HG03521 (cell line): Measurements from ENCODE around the gene TCOF1.

Experiments used
- ATAC-seq: cut with Tn5 transposase; IDR thresholded peaks from one replicate; pipeline ENCODE4 v1.9.1; 2021; ENCODE audit warnings: mild to moderate bottlenecking, moderate library complexity; ENCODE audit not compliant: unreplicated experiment

The TCOF1 gene

DNA sequence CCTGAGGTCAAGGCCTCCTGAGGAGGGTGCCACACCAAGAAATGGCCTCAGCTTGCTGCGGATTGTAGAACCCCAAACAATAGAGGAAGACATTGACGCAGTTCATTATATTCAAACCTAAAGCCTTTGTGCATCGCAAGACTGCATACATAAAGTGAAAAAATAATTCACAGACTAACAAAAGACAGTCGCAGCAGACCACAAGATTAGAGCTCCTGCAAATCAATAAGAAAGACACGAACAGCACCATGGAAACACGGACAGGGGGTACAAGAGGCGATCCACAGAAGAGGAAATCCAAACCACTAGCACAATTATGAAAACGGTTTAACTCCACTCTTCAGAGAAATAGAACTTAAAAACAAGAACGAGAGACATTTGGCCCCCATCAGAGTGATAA is 10.0 kb upstream of the TCOF1 start:
- no peak for ATAC-seq

DNA sequence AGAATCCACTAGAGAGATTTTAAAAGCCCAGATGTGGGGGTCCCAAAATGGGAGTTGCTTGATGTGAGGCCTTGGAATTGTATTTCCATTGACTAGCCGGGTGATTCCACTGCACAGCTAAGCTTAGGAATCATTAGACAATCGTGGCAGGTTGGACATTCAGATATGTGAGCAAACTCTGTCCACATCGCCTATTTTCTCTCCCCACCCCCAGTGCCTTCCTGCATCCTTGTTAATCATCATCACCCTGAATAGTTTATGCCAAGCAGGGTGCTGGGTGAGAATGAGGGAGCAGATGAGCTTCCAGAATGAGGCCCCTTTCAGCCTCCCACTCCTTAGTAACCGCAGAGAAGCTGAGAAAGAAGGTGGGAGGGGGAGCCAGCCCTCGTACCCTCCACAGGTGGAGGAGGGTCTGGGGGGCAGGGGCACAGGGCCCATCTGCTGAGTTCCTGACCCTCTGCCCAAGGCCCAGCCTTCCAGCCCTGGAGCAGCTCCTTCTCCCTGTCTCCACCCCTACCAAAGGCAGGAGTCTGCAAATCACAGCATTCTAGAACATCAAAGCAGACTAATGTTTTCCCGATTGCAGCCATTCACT is 7.7 kb upstream of the TCOF1 start:
- ATAC-seq: no peak

DNA sequence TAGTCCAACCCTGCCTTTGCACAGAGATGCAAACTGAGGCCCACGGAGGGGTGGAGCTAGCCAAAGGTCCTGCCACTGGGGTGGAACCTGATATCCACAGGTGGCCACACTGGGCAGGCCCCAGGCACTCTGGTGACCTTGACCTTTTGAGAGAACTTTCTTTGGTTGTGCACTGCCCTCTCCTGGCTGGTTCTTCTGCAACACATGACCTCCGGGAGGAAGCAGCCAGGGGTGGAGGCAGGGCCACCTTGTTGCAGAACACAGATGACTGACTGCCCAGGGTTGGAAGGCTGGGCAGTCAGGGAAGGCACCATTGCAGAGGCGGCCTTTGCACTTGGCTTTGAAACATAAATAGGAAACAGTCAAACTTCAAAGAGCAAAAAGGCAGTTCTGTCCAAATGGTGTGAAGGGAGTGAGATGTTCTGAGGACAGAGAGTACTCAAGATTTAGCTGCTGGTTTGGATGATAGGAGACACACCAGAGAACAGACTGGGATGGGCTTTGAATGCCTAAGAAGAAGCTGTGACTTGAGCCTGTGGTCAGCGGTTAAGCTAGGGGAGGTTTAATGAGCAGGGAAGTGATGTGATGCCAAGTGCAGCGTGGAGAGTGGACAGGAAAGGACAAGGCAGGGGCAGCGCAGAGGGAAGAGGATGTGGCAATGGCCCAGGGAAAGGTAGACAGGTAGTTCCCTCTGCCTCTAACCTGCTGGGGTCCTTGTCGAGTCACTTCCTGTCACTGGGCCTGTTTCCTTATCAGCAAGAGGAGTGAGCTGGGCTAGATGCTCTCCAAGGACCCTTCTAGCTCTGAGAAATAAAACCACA is 6.8 kb upstream of the TCOF1 start:
- peak; percentile 85 for ATAC-seq

DNA sequence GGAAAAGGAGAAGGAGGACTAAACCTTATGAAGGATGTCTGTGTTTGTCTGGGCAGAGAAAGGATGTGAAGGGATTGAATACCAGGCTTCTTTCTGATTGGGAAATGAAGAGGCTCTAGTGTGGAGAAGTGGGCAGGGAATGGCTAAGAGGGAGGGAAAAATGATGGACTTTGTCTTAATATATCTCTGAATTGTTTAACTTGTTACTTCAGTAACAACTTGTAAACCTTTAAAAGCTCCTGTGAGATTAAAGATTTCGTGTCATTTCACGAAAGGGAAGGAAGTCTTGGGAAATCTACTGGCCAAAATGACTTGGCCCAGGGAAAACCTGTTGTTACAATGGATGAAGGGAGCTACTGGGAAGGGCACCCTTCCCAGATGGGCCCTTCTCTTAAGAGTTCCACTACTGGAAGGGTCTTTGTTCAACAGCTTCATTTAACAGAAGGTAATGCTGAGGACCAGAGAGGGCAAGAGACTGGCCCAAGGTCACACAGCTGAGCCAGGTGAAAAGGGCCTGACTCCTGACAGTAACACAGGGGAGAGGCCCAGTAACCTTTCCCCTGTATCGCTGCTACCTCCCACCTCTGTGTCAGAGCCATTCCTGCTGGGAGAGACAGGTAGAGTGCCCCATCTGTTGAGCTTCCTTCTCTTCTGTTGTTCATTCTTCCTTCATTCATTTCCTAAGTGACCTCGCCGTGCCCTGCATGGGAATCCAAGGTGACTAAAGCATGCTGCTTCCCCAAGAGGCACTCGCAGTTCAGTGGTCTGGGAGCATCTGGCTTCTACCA is 5.1 kb upstream of the TCOF1 start:
- no peak for ATAC-seq

DNA sequence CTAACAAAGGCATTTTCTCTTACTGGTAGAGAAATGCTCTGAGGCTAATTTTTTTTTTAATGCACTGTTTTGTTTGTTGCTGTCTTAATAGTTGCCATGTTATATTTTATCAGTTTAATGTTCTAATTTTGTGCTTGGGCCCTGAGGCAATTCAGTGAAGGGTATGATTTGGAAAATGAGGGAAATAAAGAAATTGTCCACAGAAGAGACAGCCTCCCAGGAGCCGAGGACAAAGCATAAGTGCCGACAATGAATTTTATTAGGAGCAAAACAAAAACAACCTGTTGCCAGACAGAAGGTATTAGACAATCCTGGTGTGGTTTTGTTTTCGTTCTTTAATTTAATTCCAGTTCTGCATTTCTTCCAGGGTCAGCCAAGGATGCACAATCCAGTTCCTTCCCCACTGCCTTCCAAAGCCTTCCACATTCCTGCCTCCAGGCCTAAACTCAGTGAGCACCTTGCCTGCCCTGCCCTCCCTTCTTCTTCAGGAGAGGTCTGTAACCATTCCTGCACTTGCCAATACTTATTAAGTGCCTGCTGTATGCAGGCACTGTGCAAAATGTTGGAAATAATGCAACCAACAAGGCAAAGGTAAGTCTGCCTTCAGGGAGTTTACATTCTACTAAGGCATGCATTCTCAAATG is 4.3 kb upstream of the TCOF1 start:
- ATAC-seq: no peak

DNA sequence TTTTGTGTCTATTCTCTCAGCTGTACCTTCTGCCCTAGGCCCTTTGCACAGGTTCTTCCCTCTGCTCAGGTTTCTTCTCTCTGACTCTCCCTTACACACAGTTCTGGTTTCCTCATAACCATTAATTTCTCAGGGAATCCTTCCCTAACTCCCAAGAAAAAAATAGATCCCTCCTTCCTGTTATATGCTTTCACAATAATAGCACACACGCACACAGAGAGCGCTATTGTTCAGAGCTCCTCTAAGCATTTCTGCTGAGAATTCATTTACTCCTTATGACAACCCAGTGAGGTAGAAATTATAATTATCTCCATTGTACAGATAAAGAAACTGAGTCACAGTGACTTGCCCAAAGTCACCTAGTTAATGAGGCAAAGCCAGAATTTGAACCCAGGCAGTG is 1.7 kb upstream of the TCOF1 start:
- ATAC-seq: no peak

DNA sequence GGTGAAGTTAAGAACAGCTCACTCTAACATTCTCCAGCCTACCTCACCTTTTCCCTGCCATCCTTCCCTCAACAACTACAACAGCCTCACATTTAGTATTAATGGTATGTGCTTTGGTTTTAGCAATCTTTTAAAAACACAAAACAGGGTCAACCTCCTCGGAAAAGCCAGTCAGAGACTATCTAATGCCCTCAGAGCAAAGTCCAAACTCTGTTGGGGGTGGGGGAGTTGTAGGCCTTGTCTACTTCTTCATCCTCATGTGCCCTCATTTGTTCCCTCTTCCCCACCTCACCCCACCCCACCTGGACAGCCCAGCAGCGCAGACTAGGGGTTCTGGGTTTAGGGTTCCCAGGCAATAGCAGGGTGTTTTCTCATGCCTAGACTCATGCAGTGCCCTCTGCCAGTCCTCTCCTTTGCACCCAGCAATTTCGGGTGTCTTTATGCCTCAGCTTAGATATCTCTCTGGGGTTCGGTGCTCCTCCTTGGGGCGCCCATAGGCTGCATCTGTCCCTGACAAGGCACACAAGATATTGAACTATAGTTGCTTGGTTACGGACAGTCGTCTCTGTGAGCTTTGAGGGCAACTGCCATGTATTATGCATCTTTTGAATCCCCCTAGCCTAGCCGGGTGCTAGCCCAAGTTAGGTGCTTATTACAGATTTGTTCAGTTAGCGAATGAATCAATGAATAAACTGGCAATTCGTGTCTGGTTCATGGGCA is 762 bp upstream of the TCOF1 start:
- ATAC-seq: no peak

DNA sequence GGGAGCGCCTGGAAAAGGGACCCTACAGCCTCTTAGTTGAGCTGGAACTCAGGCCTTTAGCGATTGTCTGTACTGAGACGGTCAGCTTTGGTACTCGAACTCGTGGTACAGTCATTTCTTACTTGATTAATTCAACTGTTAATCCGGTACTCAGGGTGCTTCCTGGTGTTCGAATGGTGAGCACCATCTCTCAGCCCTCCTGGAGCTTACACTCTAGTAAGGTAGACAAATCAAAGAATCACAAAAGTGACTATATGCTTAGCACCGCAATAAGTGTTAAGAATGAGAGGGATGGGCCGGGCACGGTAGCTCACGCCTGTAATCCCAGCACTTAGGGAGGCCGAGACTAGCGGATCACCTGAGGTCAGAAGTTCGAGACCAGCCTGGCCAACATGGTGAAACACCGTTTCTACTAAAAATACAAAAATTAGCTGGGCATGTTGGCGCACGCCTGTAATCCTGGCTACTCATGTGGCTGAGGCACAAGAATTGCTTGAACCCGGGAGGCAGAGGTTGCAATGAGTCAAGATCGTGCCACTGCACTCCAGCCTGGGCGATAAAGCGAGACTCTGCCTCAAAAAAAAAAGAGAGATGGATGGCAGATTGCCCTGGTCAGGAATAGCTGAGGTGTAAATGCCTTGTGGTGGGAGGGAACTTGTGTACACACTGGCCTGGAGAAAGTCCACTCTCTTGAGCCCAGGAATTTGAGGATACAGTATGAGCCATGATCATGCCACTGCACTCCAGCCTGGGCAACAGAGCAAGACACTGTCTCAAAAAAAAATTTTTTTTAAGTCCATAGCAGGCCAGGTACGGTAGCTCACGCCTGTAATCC is 981 bp downstream of the TCOF1 start:
- no peak for ATAC-seq

DNA sequence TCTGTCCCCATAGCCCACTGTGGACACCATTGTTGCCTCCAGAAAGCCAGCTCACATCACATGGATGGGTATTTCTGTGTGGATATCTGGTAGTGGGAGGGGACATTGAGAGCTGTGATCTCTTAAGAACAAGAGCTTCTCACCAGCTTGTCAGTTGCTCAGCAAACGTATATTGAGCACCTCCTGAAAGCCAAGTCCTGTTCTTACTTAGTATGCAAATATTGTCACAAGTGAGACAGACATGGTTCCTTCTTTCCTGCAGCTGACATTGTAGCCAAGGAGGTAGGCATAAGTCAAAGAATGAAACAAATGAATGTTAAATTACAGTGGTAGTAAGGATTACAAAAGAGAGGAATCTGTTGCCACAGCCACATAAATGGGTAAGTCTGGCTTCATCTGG is 3.8 kb downstream of the TCOF1 start:
- no peak for ATAC-seq

DNA sequence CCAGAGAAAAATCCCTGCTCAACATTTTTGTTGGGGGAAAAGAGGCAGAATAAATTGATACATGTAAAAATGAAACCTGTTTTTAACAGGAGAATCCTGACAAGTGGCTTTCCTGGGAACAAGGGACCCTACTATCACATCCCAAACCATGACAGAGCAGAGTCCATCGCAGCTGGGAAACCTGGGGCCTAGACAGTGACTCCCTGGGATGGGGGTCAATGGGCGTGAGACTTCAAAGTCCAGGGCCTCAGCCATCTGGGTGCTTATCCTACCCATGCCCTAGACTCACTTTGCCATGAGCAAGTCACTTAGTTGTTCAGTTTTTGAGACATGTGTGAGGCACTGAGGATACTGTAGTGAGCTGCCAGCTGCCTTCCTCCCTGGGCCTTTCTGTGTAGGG is 5.7 kb downstream of the TCOF1 start:
- ATAC-seq: no peak

DNA sequence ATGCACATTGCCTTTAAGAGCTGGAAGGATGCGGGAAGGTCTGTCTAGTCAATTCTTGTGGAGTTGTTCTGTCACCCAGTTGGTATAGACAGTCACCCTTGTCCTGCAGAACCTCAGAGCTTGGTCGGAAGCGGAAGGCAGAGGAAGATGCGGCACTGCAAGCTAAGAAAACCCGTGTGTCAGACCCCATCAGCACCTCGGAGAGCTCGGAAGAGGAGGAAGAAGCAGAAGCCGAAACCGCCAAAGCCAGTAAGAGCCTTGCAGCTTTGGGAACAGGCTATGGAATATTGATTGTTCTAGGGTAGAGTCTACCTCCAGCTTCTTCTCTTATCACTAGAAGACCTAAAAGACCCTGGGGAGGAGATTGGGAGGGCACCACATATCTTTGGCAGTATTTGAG is 6.5 kb downstream of the TCOF1 start:
- ATAC-seq: no peak

DNA sequence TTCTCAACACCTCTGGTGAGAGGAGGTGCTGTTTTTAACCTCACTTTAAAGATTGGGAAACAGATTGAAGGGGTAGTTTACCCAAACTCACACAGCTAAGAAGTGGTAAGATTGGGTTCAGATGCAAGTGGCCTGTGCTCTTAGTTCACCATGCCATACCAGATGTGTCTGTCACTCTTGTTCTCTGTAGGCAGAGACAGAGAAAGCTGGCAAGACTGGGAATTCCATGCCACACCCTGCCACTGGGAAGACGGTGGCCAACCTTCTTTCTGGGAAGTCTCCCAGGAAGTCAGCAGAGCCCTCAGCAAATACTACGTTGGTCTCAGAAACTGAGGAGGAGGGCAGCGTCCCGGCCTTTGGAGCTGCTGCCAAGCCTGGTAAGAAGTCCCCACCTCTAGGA is 11.0 kb downstream of the TCOF1 start:
- ATAC-seq: no peak

DNA sequence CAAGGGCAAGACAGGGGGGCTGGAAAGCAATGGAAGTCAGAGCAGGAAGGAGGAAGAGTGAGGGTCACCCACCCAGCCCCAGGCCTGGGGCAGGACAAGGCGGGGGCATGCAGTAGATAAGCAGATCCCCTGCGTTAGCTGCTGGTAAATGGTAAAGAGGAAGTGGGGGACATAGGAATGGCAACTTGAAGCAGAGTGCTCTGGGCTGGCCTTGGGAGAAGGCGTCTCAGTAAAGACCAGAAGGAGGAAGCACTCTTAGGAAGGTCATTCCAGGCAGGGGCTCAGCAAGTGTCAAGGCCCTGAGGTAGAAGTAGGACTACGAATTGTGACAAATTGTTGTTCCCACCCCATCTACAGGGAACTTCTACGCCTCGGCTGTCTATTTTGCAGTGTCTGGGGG is 15.1 kb downstream of the TCOF1 start:
- ATAC-seq: no peak

DNA sequence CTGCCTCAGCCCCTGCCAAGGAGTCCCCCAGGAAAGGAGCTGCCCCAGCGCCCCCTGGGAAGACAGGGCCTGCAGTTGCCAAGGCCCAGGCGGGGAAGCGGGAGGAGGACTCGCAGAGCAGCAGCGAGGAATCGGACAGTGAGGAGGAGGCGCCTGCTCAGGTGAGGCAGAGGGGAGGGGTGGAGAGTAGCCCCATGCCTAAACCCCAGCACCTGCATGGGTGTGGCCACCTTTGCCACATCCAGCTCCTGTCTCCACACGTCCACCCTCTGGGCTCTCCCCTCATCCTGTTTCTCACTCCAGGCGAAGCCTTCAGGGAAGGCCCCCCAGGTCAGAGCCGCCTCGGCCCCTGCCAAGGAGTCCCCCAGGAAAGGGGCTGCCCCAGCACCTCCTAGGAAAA is 17.2 kb downstream of the TCOF1 start:
- no peak for ATAC-seq

DNA sequence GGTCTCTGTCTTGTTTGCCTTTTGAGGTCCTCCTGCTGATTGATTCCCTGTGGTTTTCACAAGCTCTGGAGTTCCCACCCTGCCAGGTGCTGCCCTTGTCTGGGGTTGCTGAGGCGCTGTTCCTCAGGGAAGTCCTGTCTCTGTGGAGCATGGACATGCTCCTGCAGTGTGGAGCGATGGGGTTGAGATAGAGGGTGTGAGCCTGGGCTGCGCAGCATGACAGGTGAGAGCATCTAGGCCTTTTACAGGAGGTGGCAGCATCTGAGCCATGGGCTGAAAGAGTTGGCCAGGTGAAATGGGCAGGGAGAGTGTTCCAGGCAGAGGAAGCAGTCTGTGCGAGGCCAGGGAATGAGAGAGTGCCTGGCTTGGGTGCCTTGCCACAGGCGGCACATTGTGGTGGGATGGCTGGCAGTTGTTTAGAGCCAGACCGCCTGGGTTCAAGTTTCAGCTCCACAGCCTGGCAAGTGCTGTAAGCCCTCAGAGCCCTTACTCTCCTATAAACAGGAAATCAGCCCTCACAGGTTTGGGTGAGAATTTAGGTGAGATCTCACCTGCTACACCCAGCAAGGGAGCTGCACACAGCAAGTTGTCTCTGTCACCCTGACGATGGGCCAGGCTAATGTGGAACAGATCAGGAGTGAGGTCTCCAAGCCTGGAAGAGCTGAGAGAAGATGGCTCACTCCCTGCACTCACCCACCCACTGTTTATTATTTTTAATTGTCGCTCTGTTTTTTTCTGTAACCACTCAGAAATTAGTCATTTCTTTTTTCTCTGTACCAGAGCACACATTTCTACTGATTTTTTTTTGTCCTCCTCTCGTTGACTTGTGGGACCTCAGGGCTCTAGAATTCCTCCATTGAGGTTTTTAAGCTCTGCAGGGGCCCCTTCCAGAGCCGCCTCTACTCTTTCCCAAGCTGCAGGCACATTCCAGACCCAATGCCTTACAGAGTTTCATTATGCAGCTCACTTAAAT is 19.6 kb downstream of the TCOF1 start:
- no peak for ATAC-seq

DNA sequence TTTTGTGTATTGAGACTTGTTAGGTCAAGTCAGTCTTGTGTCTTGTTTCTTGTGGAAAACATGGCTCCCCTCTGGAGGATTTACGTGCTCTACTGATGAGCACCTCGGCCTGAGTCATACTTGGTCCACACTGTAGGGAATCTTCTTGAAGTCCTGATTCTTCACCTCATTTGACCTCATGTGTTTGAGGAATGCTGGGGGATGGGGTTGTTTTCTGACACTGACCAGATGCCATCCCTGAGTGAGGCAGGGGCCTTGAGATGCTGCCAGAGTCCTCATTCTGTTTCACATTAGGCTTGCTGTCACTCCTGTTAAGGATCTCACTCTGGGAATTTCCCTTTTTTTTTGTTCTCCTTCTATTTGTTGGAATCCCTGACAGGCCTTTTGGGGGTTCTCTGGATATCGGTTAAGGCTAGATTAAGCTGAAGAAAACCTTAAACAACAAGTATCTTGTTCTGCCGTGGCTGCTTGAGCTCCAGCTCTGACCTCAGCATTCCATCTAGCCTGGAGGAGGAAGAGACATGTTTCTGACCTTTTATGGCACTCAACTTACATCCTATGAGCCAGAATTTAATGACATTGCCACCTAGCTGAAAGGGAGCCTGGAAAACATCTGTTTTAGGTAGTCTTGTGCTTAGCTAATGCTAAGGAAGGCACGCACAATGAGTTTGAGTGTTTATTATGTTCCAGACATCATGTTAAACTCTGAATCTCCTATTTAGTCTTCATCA is 20.6 kb downstream of the TCOF1 start:
- no peak for ATAC-seq

DNA sequence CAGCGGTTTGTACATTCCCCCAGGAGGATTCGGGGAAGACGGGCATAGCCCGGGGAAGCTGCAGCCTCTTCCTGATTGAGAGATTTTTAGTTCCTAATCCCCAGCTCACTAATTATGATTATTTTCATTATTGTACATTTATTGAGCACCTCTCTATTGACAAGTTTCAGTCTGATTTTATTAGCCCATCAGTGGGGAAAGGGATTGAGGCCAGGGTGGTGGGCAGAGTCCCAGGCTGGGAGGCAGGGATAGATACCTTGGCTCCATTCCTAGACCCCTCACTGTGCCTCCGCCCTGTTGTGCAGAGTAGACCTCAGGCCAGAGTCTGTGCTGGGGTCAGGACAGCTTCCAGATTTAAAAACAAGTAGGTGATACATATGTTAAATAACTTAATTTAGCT is 27.2 kb downstream of the TCOF1 start:
- no peak for ATAC-seq
